HepG2 (cell line): ENCODE data around the gene CIAO2B. TPM values are rescaled to one million over a fixed set of nuclear protein-coding genes. Genes with fewer than 3 reads are reported as not detected.

Source experiments
- ATAC-seq: fragments of 200-7000 bp; cut with Tn5 transposase; 3 replicates; pipeline ENCODE4 v1.9.1; 2020; ENCODE audit warnings: mild to moderate bottlenecking, moderate library complexity
- BruUV-seq: library from RNA; stranded (reverse); fragments of 400-500 nt; replicated peaks from 2 replicates; lab custom pipeline; 2021; lab: Mats Ljungman, UMichigan
- CTCF ChIA-PET: fragments of 300-600 bp; formaldehyde crosslinking; extraction: SDS; loops from one replicate; lab custom pipeline; 2021; ENCODE audit warnings: low total read pairs, inconsistent platforms, low intra/inter-chr PET ratio; lab: Yijun Ruan, JAX
- POLR2A ChIA-PET: fragments of 350-600 bp; sonication (Branson Sonifier 250); formaldehyde crosslinking; loops from one replicate; lab custom pipeline; 2020; ENCODE audit warnings: antibody characterized with exemption, inconsistent platforms; lab: Yijun Ruan, JAX
- DNase-seq: peaks from one replicate; pipeline ENCODE4 v3.0.0-alpha.2; 2015; ENCODE audit warnings: low spot score
- FAIRE-seq: peaks from 3 replicates; lab custom pipeline; 2011; peaks lifted over from hg19 to GRCh38; lab: Jason Lieb, UNC
- H2AFZ ChIP-seq: one replicate; pipeline ENCODE4 v1.6.1; 2011; ENCODE audit warnings: low read length, inconsistent platforms
- H3K27ac ChIP-seq: fragments of 300-600 bp; 3 replicates; pipeline ENCODE4 v1.8.0; 2011; ENCODE audit warnings: mixed run types, mild to moderate bottlenecking, mixed read lengths, low read length, inconsistent platforms; ENCODE audit not compliant: insufficient read depth; ENCODE audit errors: extremely low read length
- H3K27me3 ChIP-seq, 2 experiments: fragments of 200-600 bp in 1 of 2; 2 replicates in 1 of 2; 3 replicates in 1 of 2; pipeline versions ENCODE4 v1.6.0 to v1.8.0; 2011; ENCODE audit warnings: low read length in 2 of 2, mild to moderate bottlenecking in 2 of 2, moderate library complexity in 2 of 2, inconsistent platforms in 1 of 2; ENCODE audit not compliant: insufficient read depth in 2 of 2, control insufficient read depth in 1 of 2
- H3K36me3 ChIP-seq, 2 experiments: fragments of 200-600 bp in 1 of 2; replicated peaks in 1 of 2; 2 replicates in 1 of 2; 3 replicates in 1 of 2; pipeline versions ENCODE4 v1.5.1 to v1.8.0; 2011; ENCODE audit warnings: low read length in 2 of 2, inconsistent platforms in 1 of 2; ENCODE audit not compliant: insufficient read depth in 2 of 2, control insufficient read depth in 1 of 2
- H3K4me1 ChIP-seq: 2 replicates; pipeline ENCODE4 v1.5.1; 2012; ENCODE audit warnings: low read length, inconsistent platforms; ENCODE audit not compliant: insufficient read depth
- H3K4me2 ChIP-seq: 2 replicates; pipeline ENCODE4 v1.6.0; 2011; ENCODE audit warnings: low read depth, low read length, inconsistent platforms
- H3K4me3 ChIP-seq, 3 experiments: fragments of 200-600 bp in 1 of 3; sonication (generic), shearing (Covaris generic) in 1 of 3; replicated peaks in 1 of 3; 2 replicates each; pipeline ENCODE4 v1.5.1; 2011 to 2016; ENCODE audit warnings: low read length in 3 of 3, inconsistent platforms in 2 of 3, low read depth in 2 of 3, mild to moderate bottlenecking in 2 of 3, control low read depth in 1 of 3, mixed read lengths in 1 of 3; ENCODE audit not compliant: insufficient read depth in 1 of 3
- H3K79me2 ChIP-seq: one replicate; pipeline ENCODE4 v1.6.1; 2011; ENCODE audit warnings: low read length, inconsistent platforms; ENCODE audit not compliant: insufficient read depth
- H3K9ac ChIP-seq: 2 replicates; pipeline ENCODE4 v1.6.0; 2011; ENCODE audit warnings: mild to moderate bottlenecking, low read depth, low read length, inconsistent platforms; ENCODE audit not compliant: insufficient read depth
- H3K9me3 ChIP-seq: 2 replicates; pipeline ENCODE4 v1.5.1; 2012; ENCODE audit warnings: mild to moderate bottlenecking, low read length
- H4K20me1 ChIP-seq: 2 replicates; pipeline ENCODE4 v1.6.0; 2011; ENCODE audit warnings: inconsistent platforms, mild to moderate bottlenecking, low read length, moderate library complexity; ENCODE audit not compliant: insufficient read depth
- BORCS8-MEF2B ChIP-seq: sonication (generic); formaldehyde crosslinking; IDR thresholded peaks from 2 replicates; pipeline ENCODE4 v1.8.0; 2022; ENCODE audit warnings: mild to moderate bottlenecking, missing genetic modification reagents
- LRRFIP1 ChIP-seq: sonication (generic); formaldehyde crosslinking; conservative IDR thresholded peaks from 2 replicates; pipeline ENCODE4 v1.4.0; 2020; ENCODE audit warnings: missing genetic modification reagents
- ZNF263 ChIP-seq: sonication (generic); formaldehyde crosslinking; IDR thresholded peaks from 2 replicates; pipeline ENCODE4 v1.4.0; 2020; ENCODE audit warnings: missing genetic modification reagents
- ZNF564 ChIP-seq: sonication (generic); formaldehyde crosslinking; IDR thresholded peaks from 2 replicates; pipeline ENCODE4 v1.8.1; 2023; ENCODE audit warnings: mild to moderate bottlenecking, missing genetic modification reagents
- ZNF768 ChIP-seq: sonication (generic); formaldehyde crosslinking; IDR thresholded peaks from 2 replicates; pipeline ENCODE4 v1.4.0; 2020; ENCODE audit warnings: missing genetic modification reagents
- WGBS: methylation state at CpG from one replicate; pipeline ENCODE4 v1.1.6; 2017; ENCODE audit warnings: low lambda C conversion rate; 5-methylcytosine and 5-hydroxymethylcytosine counted together
- in situ Hi-C: cut with HindIII; loops from 2 replicates; pipeline ENCODE4 v1.10.0; 2017; ENCODE audit warnings: low pct_unique_long_range_greater_than_20kb; ENCODE audit not compliant: extremely low pct_ligation_motif_present
- intact Hi-C: fragments of 100-400 bp; cut with micrococcal nuclease; formaldehyde crosslinking; loops from one replicate; pipeline ENCODE4 v1.10.0; 2022; ENCODE audit not compliant: unreplicated experiment
- polyA plus RNA-seq, 8 experiments: library from polyadenylated mRNA; depleted of rRNA in 3 of 8; stranded (reverse) in 7 of 8; unstranded in 1 of 8; fragments of >200 nt; fragmentation: Illumina TruSeq in 4 of 8; extraction: Trizol in 4 of 8; gene quantifications; 2 replicates each; pipeline versions ENCODE4 v1.2.1 to v1.2.3, GENCODE V29; 2011 to 2016; ENCODE audit warnings: low read depth in 4 of 8, missing spikeins in 1 of 8, mixed read lengths in 1 of 8; ENCODE audit not compliant: insufficient read depth in 1 of 8
- total RNA-seq, 5 experiments: library from RNA; depleted of rRNA; stranded (reverse); fragments of >200 nt; fragmentation: Illumina TruSeq; extraction: Trizol; gene quantifications; 2 replicates each; pipeline ENCODE4 v1.2.3, GENCODE V29; 2016; ENCODE audit warnings: low read depth in 1 of 5

Gene CIAO2B
- total and polyA plus RNA-seq, 2 of the 13 experiments (the other 11 are each of a cell fraction or from before 2014, with no cell fraction given): 157 to 293 TPM

GRCh38 chr16:66911801-66912200, 22.4 kb downstream of the CIAO2B start:
- Histone ChIP-seq H3K9me3 (no peaks in the 10 kb centered on the region), H3K79me2 (no peaks in the 10 kb centered on the region), H3K27ac (no peak overlapping the region), H3K4me1 (peaks cover 27% of the 10 kb centered on the region), H4K20me1 (no peaks in the 10 kb centered on the region), H3K4me2 (no peak overlapping the region), H3K4me3 (no peak overlapping the region), H3K9ac (no peak overlapping the region), H3K27me3 (no peaks in the 10 kb centered on the region; a peak in 1 of 5 replicates), H3K36me3 (no peaks in the 10 kb centered on the region), H2AFZ (no peak overlapping the region)
- POLR2A ChIA-PET: no interaction called here
- intact Hi-C loops (no loop called here), in situ Hi-C loops (no loop called here)
- CTCF ChIA-PET: no interaction called here
- no peak for ATAC-seq
- TF ChIP-seq LRRFIP1: no peak
- no peak for TF ChIP-seq BORCS8-MEF2B (CRISPR knock-in tag)
- TF ChIP-seq ZNF564 (CRISPR knock-in tag): no peak
- WGBS: 40% methylated on average over 1 of the region's 8 CpGs
- no peak for FAIRE-seq
- no TSS peak for BruUV-seq
- DNase-seq: no peak

- DNase-seq: no peak
- Histone ChIP-seq H3K36me3 (no peaks in the 10 kb centered on the region), H3K27ac (no peak overlapping the region), H3K4me2 (no peak overlapping the region), H3K79me2 (no peaks in the 10 kb centered on the region), H3K4me3 (no peak overlapping the region), H4K20me1 (no peaks in the 10 kb centered on the region)
- POLR2A ChIA-PET: interaction anchor here (1.2 to 2.2 kb wide), 5 partner anchors 7 to 31 kb away, joined by 3 to 15 read pairs (median 5); partner anchors contain the start of genes CDH16, CIAO2B and PDP2
- TF ChIP-seq ZNF768 (CRISPR knock-in tag): peak; percentile 78; the same call in 1 of the 2 replicates
- no peak for TF ChIP-seq ZNF263
- TF ChIP-seq, all 625 proteins: peak for 1
- ATAC-seq: no peak
- H2AFZ ChIP-seq: no peak overlapping the region
- WGBS: 24% methylated on average over 3 of the region's 5 CpGs
- no peak overlapping the region for H3K9ac ChIP-seq
- no peaks in the 10 kb centered on the region; a peak in 1 of 5 replicates for H3K27me3 ChIP-seq
- in situ Hi-C loops: no loop called here
- intact Hi-C loops: no loop called here
- BruUV-seq: no TSS peak
- no peak for FAIRE-seq
- peaks cover 34% of the 10 kb centered on the region for H3K4me1 ChIP-seq
- CTCF ChIA-PET: no interaction called here
- H3K9me3 ChIP-seq: no peaks in the 10 kb centered on the region
Observed at GRCh38 chr16:66911112-66911511, 23.1 kb downstream of the CIAO2B start.
